ENCODE data around the gene ARHGAP18.

Gene ARHGAP18

GRCh38 chr6:129709769-129710449 is at the start of gene ARHGAP18:
TSS of gene ARHGAP18 (minus strand) at chr6:129710177. CDS start at chr6:129710136, 41 bp downstream.
- DNase-seq (ENCODE audit: low spot score) (peak; percentile 80), FAIRE-seq (peak; percentile 78)

GRCh38 chr6:129755787-129756186 is 45.8 kb upstream of the ARHGAP18 start:
- FAIRE-seq, result no peak

GRCh38 chr6:129754750-129755149 is 44.8 kb upstream of the ARHGAP18 start:
- no peak for FAIRE-seq
- no peak for DNase-seq (ENCODE audit: low spot score)

More at GRCh38 chr6:129755787-129756186, 45.8 kb upstream of the ARHGAP18 start:
- no peak for DNase-seq (ENCODE audit: low spot score)

GRCh38 chr6:129753422-129753821 is 43.4 kb upstream of the ARHGAP18 start:
- DNase-seq (ENCODE audit: low spot score), result peak; percentile 30
- FAIRE-seq, result peak; percentile 71

GRCh38 chr6:129751384-129751783 is 41.4 kb upstream of the ARHGAP18 start:
- FAIRE-seq (no peak), DNase-seq (ENCODE audit: low spot score) (no peak)

- DNase-seq (ENCODE audit: low spot score) (no peak), FAIRE-seq (no peak)
Observed at GRCh38 chr6:129750360-129750759, 40.4 kb upstream of the ARHGAP18 start.

GRCh38 chr6:129749749-129750120 is 39.8 kb upstream of the ARHGAP18 start:
- FAIRE-seq, result no peak
- peak; percentile 47 for DNase-seq (ENCODE audit: low spot score)

- FAIRE-seq (peak; percentile 82), DNase-seq (ENCODE audit: low spot score) (peak; percentile 49)
Observed at GRCh38 chr6:129748901-129749748, 39.1 kb upstream of the ARHGAP18 start.

- no peak for FAIRE-seq
- peak; percentile 70 for DNase-seq (ENCODE audit: low spot score)
Observed at GRCh38 chr6:129748212-129748900, 38.4 kb upstream of the ARHGAP18 start.

GRCh38 chr6:129747588-129748112 is 37.7 kb upstream of the ARHGAP18 start:
- FAIRE-seq, result no peak
- DNase-seq (ENCODE audit: low spot score), result no peak

- DNase-seq (ENCODE audit: low spot score) (no peak), FAIRE-seq (no peak)
Observed at GRCh38 chr6:129744880-129745237, 34.9 kb upstream of the ARHGAP18 start.

GRCh38 chr6:129744201-129744879 is 34.4 kb upstream of the ARHGAP18 start:
- DNase-seq (ENCODE audit: low spot score), result peak; percentile 69
- FAIRE-seq, result peak; percentile 84

GRCh38 chr6:129740013-129740412 is 30.0 kb upstream of the ARHGAP18 start:
- FAIRE-seq (no peak), DNase-seq (ENCODE audit: low spot score) (no peak)

- DNase-seq (ENCODE audit: low spot score), result no peak
- FAIRE-seq, result no peak
Observed at GRCh38 chr6:129736105-129736504, 26.1 kb upstream of the ARHGAP18 start.

- no peak for FAIRE-seq
- no peak for DNase-seq (ENCODE audit: low spot score)
Observed at GRCh38 chr6:129733290-129733689, 23.3 kb upstream of the ARHGAP18 start.

- DNase-seq (ENCODE audit: low spot score) (no peak), FAIRE-seq (no peak)
Observed at GRCh38 chr6:129732542-129732941, 22.6 kb upstream of the ARHGAP18 start.

- FAIRE-seq (no peak), DNase-seq (ENCODE audit: low spot score) (no peak)
Observed at GRCh38 chr6:129732034-129732433, 22.1 kb upstream of the ARHGAP18 start.

- FAIRE-seq (no peak), DNase-seq (ENCODE audit: low spot score) (no peak)
Observed at GRCh38 chr6:129731428-129731827, 21.5 kb upstream of the ARHGAP18 start.

GRCh38 chr6:129730477-129731165 is 20.6 kb upstream of the ARHGAP18 start:
- DNase-seq (ENCODE audit: low spot score), result peak; percentile 32
- no peak for FAIRE-seq

GRCh38 chr6:129726650-129727049 is 16.7 kb upstream of the ARHGAP18 start:
- DNase-seq (ENCODE audit: low spot score) (no peak), FAIRE-seq (no peak)

- FAIRE-seq (no peak), DNase-seq (ENCODE audit: low spot score) (no peak)
Observed at GRCh38 chr6:129725341-129725740, 15.4 kb upstream of the ARHGAP18 start.

Data from RCC 7860 (cell line).